MV-4-11 (cell line): ENCODE data around the gene PHACTR2.

ENCODE experiments used
- DNase-seq: peaks from one replicate; lab custom pipeline; 2025; lab: John Stamatoyannopoulos, UW

PHACTR2 gene

GRCh38 chr6:143742070-143742954 lies 64.5 kb downstream of the PHACTR2 start:
- DNase-seq: peak; percentile 9

- DNase-seq: no peak
These were observed 65.1 kb downstream of the PHACTR2 start for GRCh38 chr6:143742955-143743255.

- no peak for DNase-seq
These were observed 65.8 kb downstream of the PHACTR2 start for GRCh38 chr6:143743301-143744166.

- no peak for DNase-seq
These were observed 66.9 kb downstream of the PHACTR2 start for GRCh38 chr6:143744551-143745165.

- no peak for DNase-seq
These were observed 67.7 kb downstream of the PHACTR2 start for GRCh38 chr6:143745166-143746133.

GRCh38 chr6:143746202-143747119 lies 68.7 kb downstream of the PHACTR2 start:
- DNase-seq: no peak

- DNase-seq: no peak
These were observed 69.6 kb downstream of the PHACTR2 start for GRCh38 chr6:143747347-143747842.

- DNase-seq: no peak
These were observed 72.1 kb downstream of the PHACTR2 start for GRCh38 chr6:143749891-143750290.

- no peak for DNase-seq
These were observed 73.1 kb downstream of the PHACTR2 start for GRCh38 chr6:143750877-143751276.

GRCh38 chr6:143752459-143752858 lies 74.7 kb downstream of the PHACTR2 start:
- no peak for DNase-seq

GRCh38 chr6:143753678-143754077 lies 75.9 kb downstream of the PHACTR2 start:
- no peak for DNase-seq

GRCh38 chr6:143754204-143754603 lies 76.4 kb downstream of the PHACTR2 start:
- DNase-seq: no peak

- DNase-seq: no peak
These were observed 77.6 kb downstream of the PHACTR2 start for GRCh38 chr6:143755301-143755744.

- DNase-seq: no peak
These were observed 79.6 kb downstream of the PHACTR2 start for GRCh38 chr6:143757346-143757832.

- no peak for DNase-seq
These were observed 80.8 kb downstream of the PHACTR2 start for GRCh38 chr6:143758551-143758950.

GRCh38 chr6:143759666-143760065 lies 81.9 kb downstream of the PHACTR2 start:
- DNase-seq: peak; percentile 74

- no peak for DNase-seq
These were observed 83.3 kb downstream of the PHACTR2 start for GRCh38 chr6:143761074-143761473.

GRCh38 chr6:143762126-143762525 lies 84.4 kb downstream of the PHACTR2 start:
- no peak for DNase-seq

GRCh38 chr6:143765422-143766184 lies 87.8 kb downstream of the PHACTR2 start:
- no peak for DNase-seq
